Muscle of back (tissue), 13 donors: Measurements from ENCODE around the gene PRRX1. TPM values are rescaled to one million over a fixed set of nuclear protein-coding genes. Genes with fewer than 3 reads are reported as not detected.

Source experiments
- DNase-seq, 3 donors: peaks; one replicate each; pipeline versions ENCODE4 v3.0.0 to v3.0.0-alpha.2; 2013
- long read RNA-seq, 9 donors: transcript quantifications; one replicate each; lab custom pipeline, GENCODE V29; 2026
- polyA plus RNA-seq, 10 donors: library from polyadenylated mRNA; unstranded; fragments of 120-200 nt; gene quantifications; one replicate each; pipeline ENCODE4 v1.2.1, GENCODE V29; 2013; ENCODE audit not compliant: insufficient read length in 10 of 10

PRRX1 gene
- polyA plus RNA-seq = 100 to 1,000 TPM; 152 to 217 (median 184) TPM
- long read RNA-seq, donor 1, full-length matches to known transcripts = 49 of 49 reads
- long read RNA-seq, donor 1, partial matches to known transcripts = 0 of 49 reads
- long read RNA-seq, donor 1, other reads (novel, unspliced or antisense) = 0 of 49 reads
- long read RNA-seq, donor 2, full-length matches to known transcripts = 40 of 40 reads
- long read RNA-seq, donor 2, partial matches to known transcripts = 0 of 40 reads
- long read RNA-seq, donor 2, other reads (novel, unspliced or antisense) = 0 of 40 reads
- long read RNA-seq, donor 3 = 0 reads
- long read RNA-seq, donor 4, full-length matches to known transcripts = 43 of 43 reads
- long read RNA-seq, donor 4, partial matches to known transcripts = 0 of 43 reads
- long read RNA-seq, donor 4, other reads (novel, unspliced or antisense) = 0 of 43 reads
- long read RNA-seq, donor 5, full-length matches to known transcripts = 39 of 39 reads
- long read RNA-seq, donor 5, partial matches to known transcripts = 0 of 39 reads
- long read RNA-seq, donor 5, other reads (novel, unspliced or antisense) = 0 of 39 reads
- long read RNA-seq, donor 6, full-length matches to known transcripts = 51 of 60 reads
- long read RNA-seq, donor 6, partial matches to known transcripts = 9 of 60 reads
- long read RNA-seq, donor 6, other reads (novel, unspliced or antisense) = 0 of 60 reads
- long read RNA-seq, donor 7, full-length matches to known transcripts = 42 of 42 reads
- long read RNA-seq, donor 7, partial matches to known transcripts = 0 of 42 reads
- long read RNA-seq, donor 7, other reads (novel, unspliced or antisense) = 0 of 42 reads
- long read RNA-seq, donor 8, full-length matches to known transcripts = 42 of 42 reads
- long read RNA-seq, donor 8, partial matches to known transcripts = 0 of 42 reads
- long read RNA-seq, donor 8, other reads (novel, unspliced or antisense) = 0 of 42 reads
- long read RNA-seq, donor 9, partial matches to known transcripts = 0 of 5 reads
- long read RNA-seq, donor 9, other reads (novel, unspliced or antisense) = 0 of 5 reads

DNA sequence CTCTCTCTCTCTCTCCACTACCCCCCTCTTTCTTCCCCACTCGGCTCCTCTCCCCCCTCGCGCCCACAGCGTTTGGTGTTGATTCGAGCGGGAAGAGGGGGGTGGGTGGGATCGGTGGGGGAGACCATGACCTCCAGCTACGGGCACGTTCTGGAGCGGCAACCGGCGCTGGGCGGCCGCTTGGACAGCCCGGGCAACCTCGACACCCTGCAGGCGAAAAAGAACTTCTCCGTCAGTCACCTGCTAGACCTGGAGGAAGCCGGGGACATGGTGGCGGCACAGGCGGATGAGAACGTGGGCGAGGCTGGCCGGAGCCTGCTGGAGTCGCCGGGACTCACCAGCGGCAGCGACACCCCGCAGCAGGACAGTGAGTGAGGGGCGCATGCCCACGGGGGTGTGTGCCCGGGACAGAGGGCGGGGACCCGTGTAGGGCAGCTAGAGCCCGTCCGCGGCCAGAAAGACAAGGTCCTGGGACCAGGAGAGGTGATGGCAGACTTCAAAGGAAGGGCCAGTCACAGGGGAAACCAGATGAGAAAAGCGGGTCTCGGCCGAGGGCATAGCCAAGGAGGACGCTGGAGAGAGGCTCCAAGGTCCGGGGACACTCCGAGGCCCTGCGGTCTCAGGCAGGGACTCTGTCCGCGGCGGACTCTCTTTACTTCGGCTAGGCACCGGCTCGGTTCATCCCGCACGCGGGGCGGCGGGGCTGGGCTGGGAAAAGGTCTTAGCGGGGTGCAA, at the start of gene PRRX1:
TSS of gene PRRX1 (plus strand) at position 39 of the 735 bp plus-strand sequence. CDS start at position 127, 88 bp downstream.
- DNase-seq = peak; percentile 62 to 81 (median 65)

GRCh38 chr1:170617591-170618330, 46.2 kb upstream of the PRRX1 start:
- peak in 2 of 3 donors; percentile 32 to 55 for DNase-seq

DNA sequence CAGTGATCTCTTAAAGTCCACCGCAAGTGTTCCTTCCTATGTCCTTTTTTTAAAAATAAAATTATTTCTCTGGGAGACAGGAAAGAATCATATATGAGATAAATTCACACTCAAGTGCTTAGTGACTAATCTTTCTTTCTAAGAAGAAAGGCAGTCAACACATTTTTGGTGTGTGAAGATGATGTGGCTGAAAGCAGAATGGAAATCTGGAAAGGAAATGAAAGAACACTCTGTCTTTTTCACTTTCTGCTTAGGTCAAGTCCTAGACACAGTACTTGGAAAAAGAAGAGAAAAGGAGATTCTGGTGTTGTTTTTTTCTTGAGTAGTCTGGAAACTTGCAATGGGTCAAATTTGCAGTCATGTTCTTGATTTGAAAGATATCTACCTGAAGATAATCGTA, 45.5 kb upstream of the PRRX1 start:
- peak in 2 of 3 donors; percentile 29 to 55 for DNase-seq

DNA sequence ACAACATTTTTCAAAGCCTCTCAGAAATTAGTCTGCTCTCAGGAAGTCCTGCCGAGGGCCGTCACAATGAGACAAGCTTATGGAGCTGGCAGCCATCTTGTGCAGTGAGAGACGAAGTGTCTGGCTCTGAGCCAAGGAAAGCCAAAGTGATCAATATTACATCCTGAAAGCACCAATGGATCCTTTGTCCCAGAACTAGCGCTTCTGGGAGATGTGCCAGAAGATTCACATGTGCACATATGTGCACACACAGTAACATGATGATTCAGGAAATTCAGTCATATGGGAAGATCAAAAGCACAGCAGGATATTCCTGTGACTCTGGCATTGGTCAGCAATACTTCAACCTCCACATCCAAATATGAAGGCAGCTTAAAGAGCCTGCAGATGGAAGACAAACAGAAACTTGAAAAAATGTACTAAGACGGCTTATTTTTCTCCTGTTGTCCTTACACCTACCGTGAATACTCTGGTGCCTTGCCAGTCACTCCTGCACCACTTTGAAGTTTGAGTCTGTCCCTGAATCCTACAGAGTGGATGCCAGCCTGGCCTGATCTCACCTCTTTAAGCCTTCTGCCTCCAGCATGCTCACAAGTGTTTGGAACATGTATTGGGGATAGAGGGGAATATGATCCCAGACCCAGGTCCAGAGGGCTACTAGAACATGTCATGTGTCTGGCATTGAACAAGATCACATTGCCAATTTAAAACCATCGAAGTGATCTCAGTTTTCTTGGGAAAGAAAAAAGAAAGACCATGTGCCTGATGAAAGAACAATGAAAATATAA, 44.5 kb upstream of the PRRX1 start:
- DNase-seq = peak; percentile 48 to 65 (median 50)

GRCh38 chr1:170620164-170620563, 43.8 kb upstream of the PRRX1 start:
- peak; percentile 20 to 53 (median 31) for DNase-seq

GRCh38 chr1:170623171-170623570, 40.8 kb upstream of the PRRX1 start:
- peak in 1 of 3 donors; percentile 80 for DNase-seq

GRCh38 chr1:170624146-170624545, 39.8 kb upstream of the PRRX1 start:
- peak; percentile 6 to 35 (median 11) for DNase-seq

GRCh38 chr1:170630977-170631376, 33.0 kb upstream of the PRRX1 start:
- DNase-seq = no peak

DNA sequence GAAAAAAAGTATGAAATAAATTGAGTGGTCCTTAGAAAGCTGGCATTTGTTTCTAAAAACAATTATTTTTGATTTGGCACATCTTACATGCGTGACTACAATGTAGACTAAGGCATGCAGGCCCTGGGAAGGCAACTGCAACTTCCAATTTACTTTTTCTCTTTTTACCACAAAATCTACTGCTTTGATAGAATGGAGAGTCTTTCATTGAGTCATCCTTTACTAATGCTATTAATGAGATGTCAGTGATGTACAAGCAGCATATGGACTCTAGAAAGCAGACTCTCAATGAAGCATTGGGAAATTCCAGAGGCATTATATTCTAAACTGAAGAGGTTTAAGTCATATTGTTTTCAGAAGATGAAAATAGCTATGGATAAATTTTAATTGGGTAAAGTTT, 29.6 kb upstream of the PRRX1 start:
- peak in 1 of 3 donors; percentile 74 for DNase-seq

- no peak for DNase-seq
These were observed 29.0 kb upstream of the PRRX1 start for GRCh38 chr1:170634824-170635410.

DNA sequence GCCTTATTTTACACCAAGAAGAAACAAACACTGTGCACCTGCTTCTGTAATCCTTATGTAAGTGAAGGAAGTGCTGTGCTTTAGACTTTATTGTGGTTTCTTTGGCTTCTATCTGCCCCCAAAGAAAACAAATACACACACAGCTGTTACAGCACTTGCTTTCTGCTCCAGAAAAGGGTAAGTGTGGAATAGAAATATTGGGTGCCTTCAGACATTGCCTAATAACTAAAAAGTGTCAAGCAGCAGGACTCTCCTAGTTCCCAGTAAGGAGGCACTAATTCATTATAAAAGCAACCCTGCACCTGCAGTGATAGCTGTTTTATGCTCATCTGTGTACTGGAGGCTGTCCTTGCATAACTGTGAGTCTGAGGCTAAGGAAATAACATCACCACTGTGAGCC, 23.4 kb upstream of the PRRX1 start:
- DNase-seq = peak in 1 of 3 donors; percentile 13

DNA sequence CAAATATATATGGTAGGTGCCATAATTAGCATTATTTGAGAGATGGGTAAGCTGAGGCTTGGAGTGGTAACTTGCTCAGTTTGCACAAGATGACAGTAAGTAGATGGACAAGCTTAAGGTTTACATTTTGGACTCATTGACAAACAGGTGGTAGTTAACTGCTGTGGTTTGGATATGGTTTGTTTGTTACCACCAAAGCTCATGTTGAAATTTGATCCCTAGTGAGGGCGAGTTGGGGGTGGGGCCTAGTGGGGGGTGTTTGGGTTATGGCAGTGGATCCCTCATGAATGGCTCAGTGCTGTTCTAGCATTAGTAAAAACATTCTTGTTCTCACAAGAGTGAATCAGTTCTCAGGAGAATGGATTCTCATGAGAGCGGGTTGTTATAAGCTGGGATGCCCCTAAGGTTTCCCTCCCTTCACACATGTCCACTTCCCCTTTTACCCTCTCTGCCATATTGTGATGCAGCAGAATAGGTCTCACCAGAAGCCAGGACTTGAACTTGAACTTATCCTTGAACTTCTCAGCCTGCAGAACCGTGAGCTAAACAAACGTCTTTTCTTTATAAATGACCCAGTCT, 6.6 kb upstream of the PRRX1 start:
- DNase-seq = no peak

DNA sequence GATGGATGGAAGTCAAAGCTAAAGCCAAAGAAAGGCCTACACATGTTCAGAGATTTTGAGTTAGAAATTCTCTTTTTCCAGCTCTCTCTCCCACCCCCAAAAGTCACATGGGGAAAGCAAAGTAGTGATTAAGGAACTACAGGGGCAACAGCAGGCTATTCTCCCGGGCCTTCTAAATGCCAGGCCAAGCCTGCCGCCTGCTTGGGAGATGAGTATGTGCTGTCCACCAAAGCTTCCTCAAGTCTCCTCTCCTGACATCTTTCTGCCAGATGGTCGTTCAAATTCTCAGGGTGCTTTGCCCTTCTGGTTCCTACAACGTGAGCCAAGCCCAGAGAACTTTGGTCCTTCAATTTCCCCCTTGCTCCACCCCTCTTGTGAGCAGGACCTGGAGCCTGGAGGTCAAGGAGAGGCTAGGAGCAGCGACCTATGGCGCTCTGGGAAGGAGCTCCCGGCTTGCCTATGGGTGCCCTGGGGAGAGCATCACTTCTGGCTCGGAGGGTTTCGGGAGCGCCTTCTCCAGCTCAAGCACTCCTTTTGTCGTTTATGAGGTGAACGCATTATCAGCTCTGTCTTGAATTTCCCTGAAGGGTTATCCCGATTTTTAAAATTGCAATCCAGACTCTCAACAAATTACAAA, 4.4 kb upstream of the PRRX1 start:
- DNase-seq = peak in 1 of 3 donors; percentile 17

DNA sequence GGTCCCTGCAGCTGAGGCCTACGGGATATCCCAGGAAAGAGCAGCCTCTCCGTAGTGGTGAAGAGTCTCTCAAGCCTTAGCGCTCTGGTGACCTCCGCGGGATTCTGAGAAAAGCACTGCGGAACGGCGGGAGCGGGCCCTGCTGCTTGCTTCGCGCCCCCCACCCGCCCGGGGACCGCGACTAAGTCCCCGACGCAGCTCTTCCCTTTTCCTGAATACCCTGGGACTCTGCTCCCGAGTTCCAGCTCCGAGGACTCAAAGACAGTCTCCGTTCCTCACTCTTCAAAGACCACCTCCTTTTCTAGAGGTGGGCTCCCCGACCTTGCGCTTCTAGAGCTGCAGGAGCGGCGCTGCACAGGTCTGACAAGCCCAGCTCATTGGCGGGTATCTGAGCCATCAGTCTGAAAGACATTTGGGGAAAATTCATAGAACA, 3.6 kb upstream of the PRRX1 start:
- DNase-seq = peak in 1 of 3 donors; percentile 49

- peak in 2 of 3 donors; percentile 61 to 86 for DNase-seq
These were observed 2.9 kb upstream of the PRRX1 start for GRCh38 chr1:170660871-170661645.

DNA sequence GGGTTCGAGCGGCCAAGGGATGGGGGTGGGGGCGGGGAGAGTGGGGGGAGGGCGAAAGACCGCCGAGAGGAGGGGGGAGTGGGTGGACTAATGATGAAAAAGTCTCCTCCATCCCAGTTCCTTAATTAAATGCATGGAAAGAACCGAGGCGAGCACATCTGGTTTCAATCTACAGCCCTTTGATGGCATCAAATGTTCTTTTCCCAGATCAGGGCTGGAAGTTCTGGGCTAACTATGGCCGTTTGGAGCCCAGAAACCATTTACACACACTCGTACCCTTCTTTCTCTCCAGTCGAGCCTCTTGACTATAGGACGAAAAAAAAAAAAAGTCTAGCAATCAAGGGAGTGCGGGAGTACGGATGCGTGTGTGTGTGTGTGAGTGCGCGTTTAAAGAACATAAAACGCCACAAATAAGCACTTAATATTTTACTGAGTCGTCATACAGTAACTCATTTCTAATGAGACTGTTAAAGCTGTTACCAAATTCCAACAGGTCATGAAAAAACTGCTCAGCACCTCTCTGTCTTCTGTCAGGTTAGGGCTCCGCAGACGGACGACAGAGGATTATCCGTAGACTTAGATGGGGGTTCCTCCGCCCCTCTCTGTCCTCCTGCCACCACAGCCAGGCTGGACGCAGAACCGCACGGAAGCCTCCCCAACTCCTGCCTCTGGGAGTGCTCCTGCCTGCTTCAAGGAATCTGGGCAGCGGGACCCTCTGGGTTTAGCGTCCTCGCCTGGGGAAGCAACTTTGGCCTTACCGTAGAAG, 2.1 kb upstream of the PRRX1 start:
- peak; percentile 67 to 87 (median 69) for DNase-seq
